ENCODE data around the gene CD72. TPM values are rescaled to one million over a fixed set of nuclear protein-coding genes. Genes with fewer than 3 reads are reported as not detected.
"Not testable (repeated sequence)": the region's sequence is repeated elsewhere in the genome, so short reads cannot be mapped to it uniquely, and the experiment has no call there.

The CD72 gene
- total and polyA plus RNA-seq, 7 donors = 0.46 to 1.2 (median 0.66) TPM

GRCh38 chr9:35598866-35599590 is 19.2 kb downstream of the CD72 start:
- DNase-seq (peak in 1 of 2 donors; percentile 47), ATAC-seq (no peak)
- peaks cover 23% of the 10 kb centered on the region for H3K4me1 ChIP-seq
- peaks cover 5% of the 10 kb centered on the region for H3K9me3 ChIP-seq
- H3K27me3 ChIP-seq (ENCODE audit: insufficient read depth in 3 of 3, low read length in 2 of 3) = no peaks in the 10 kb centered on the region
- no peak overlapping the region for H3K27ac ChIP-seq
- WGBS, 3 donors = 77 to 87% (median 78%) methylated on average over 10 to 11 of the region's 11 CpGs
- intact Hi-C loops (cut with DNase I) = no loop called here
- no peak overlapping the region for H3K4me3 ChIP-seq
- TF ChIP-seq CTCF (IDR thresholded peaks at IDR 0.05) = no peak
- H3K36me3 ChIP-seq (ENCODE audit: insufficient read depth in 1 of 2, low read depth in 1 of 2) = no peaks in the 10 kb centered on the region

GRCh38 chr9:35596907-35597306 is 21.3 kb downstream of the CD72 start:
- DNase-seq; H3K36me3 ChIP-seq (ENCODE audit: insufficient read depth in 1 of 2, low read depth in 1 of 2); H3K4me3 ChIP-seq; H3K27me3 ChIP-seq (ENCODE audit: insufficient read depth in 3 of 3, low read length in 2 of 3); ATAC-seq; H3K27ac ChIP-seq; intact Hi-C loops (cut with DNase I): not testable (repeated sequence)
- peaks cover 14% of the 10 kb centered on the region for H3K4me1 ChIP-seq
- WGBS, 3 donors = 93 to 100% (median 94%) methylated on average over 2 of the region's 2 CpGs
- peaks cover 21% of the 10 kb centered on the region for H3K9me3 ChIP-seq

- 65 to 89% (median 79%) methylated on average over 4 of the region's 4 CpGs for WGBS, 3 donors
- DNase-seq (no peak), ATAC-seq (peak in 1 of 4 donors; percentile 39)
- no peaks in the 10 kb centered on the region for H3K36me3 ChIP-seq (ENCODE audit: insufficient read depth in 1 of 2, low read depth in 1 of 2)
- TF ChIP-seq CTCF (IDR thresholded peaks at IDR 0.05) = no peak
- H3K27ac ChIP-seq = no peak overlapping the region
- H3K27me3 ChIP-seq (ENCODE audit: insufficient read depth in 3 of 3, low read length in 2 of 3) = no peaks in the 10 kb centered on the region
- H3K9me3 ChIP-seq = peaks cover 21% of the 10 kb centered on the region
- no peaks in the 10 kb centered on the region for H3K4me1 ChIP-seq
- intact Hi-C loops (cut with DNase I) = no loop called here
- no peak overlapping the region for H3K4me3 ChIP-seq
These were observed 23.7 kb downstream of the CD72 start for GRCh38 chr9:35594471-35594870.

- ATAC-seq = no peak
- Histone ChIP-seq H3K36me3 (ENCODE audit: insufficient read depth in 1 of 2, low read depth in 1 of 2) (no peaks in the 10 kb centered on the region), H3K4me3 (no peak overlapping the region), H3K27ac (no peak overlapping the region), H3K27me3 (ENCODE audit: insufficient read depth in 3 of 3, low read length in 2 of 3) (no peaks in the 10 kb centered on the region), H3K4me1 (no peaks in the 10 kb centered on the region), H3K9me3 (peaks cover 21% of the 10 kb centered on the region)
- no peak for TF ChIP-seq CTCF (IDR thresholded peaks at IDR 0.05)
- no peak for DNase-seq
- intact Hi-C loops (cut with DNase I) = no loop called here
These were observed 24.6 kb downstream of the CD72 start for GRCh38 chr9:35593581-35593980.

- intact Hi-C loops (cut with DNase I) = loop anchor here in 1 of 2 donors (10.0 kb wide), 1 partner anchor 184 kb away; no protein-coding TSS in a partner anchor
- ATAC-seq; H3K27ac ChIP-seq; H3K27me3 ChIP-seq (ENCODE audit: insufficient read depth in 3 of 3, low read length in 2 of 3); H3K4me1 ChIP-seq; H3K36me3 ChIP-seq (ENCODE audit: insufficient read depth in 1 of 2, low read depth in 1 of 2); H3K4me3 ChIP-seq; DNase-seq: not testable (repeated sequence)
- peaks cover 12% of the 10 kb centered on the region for H3K9me3 ChIP-seq
- WGBS, 3 donors = 94 to 96% (median 96%) methylated on average over 5 of the region's 5 CpGs
These were observed 29.7 kb downstream of the CD72 start for GRCh38 chr9:35588506-35588905.

GRCh38 chr9:35584681-35585080 is 33.5 kb downstream of the CD72 start:
- H3K36me3 ChIP-seq (ENCODE audit: insufficient read depth in 1 of 2, low read depth in 1 of 2); H3K27me3 ChIP-seq (ENCODE audit: insufficient read depth in 3 of 3, low read length in 2 of 3); H3K4me1 ChIP-seq; DNase-seq; H3K4me3 ChIP-seq; ATAC-seq; H3K9me3 ChIP-seq; H3K27ac ChIP-seq: not testable (repeated sequence)
- 73 to 81% (median 80%) methylated on average over 3 of the region's 3 CpGs for WGBS, 3 donors
- intact Hi-C loops (cut with DNase I) = loop anchor here in 1 of 2 donors (5.0 to 10.0 kb wide), 2 partner anchors 43 to 180 kb away; no protein-coding TSS in a partner anchor

GRCh38 chr9:35583521-35583920 is 34.7 kb downstream of the CD72 start:
- H3K4me3 ChIP-seq; DNase-seq; H3K27me3 ChIP-seq (ENCODE audit: insufficient read depth in 3 of 3, low read length in 2 of 3); H3K36me3 ChIP-seq (ENCODE audit: insufficient read depth in 1 of 2, low read depth in 1 of 2); H3K4me1 ChIP-seq; H3K27ac ChIP-seq; ATAC-seq; H3K9me3 ChIP-seq: not testable (repeated sequence)
- 63 to 81% (median 73%) methylated on average over 6 of the region's 6 CpGs for WGBS, 3 donors
- intact Hi-C loops (cut with DNase I) = loop anchor here in 1 of 2 donors (5.0 to 10.0 kb wide), 2 partner anchors 44 to 179 kb away; no protein-coding TSS in a partner anchor

- not testable (repeated sequence) for H3K36me3 ChIP-seq (ENCODE audit: insufficient read depth in 1 of 2, low read depth in 1 of 2); H3K9me3 ChIP-seq; H3K27me3 ChIP-seq (ENCODE audit: insufficient read depth in 3 of 3, low read length in 2 of 3); H3K4me1 ChIP-seq; DNase-seq; H3K27ac ChIP-seq; H3K4me3 ChIP-seq
- peak in 1 of 4 donors; percentile 10 for ATAC-seq
- 88 to 97% (median 94%) methylated on average over 1 of the region's 1 CpG for WGBS, 3 donors
- intact Hi-C loops (cut with DNase I) = loop anchor here in 1 of 2 donors (5.0 to 10.0 kb wide), 2 partner anchors 48 to 175 kb away; no protein-coding TSS in a partner anchor
These were observed 38.5 kb downstream of the CD72 start for GRCh38 chr9:35579659-35580227.
